DOHH2 (cell line): ENCODE measurements around the gene PALLD.
"Not testable (repeated sequence)": the region's sequence is repeated elsewhere in the genome, so short reads cannot be mapped to it uniquely, and the experiment has no call there.

Source experiments
- H3F3A ChIP-seq: fragments of 200-600 bp; sonication (generic), shearing (Covaris generic); 2 replicates; pipeline ENCODE4 v1.6.0; 2016; ENCODE audit warnings: antibody characterized with exemption, mild to moderate bottlenecking; ENCODE audit not compliant: control insufficient read depth, insufficient read depth
- H3K27ac ChIP-seq: fragments of 200-600 bp; sonication (generic); 2 replicates; pipeline ENCODE4 v1.5.1; 2014; ENCODE audit warnings: low read depth, mild to moderate bottlenecking, low read length, moderate library complexity
- H3K27me3 ChIP-seq: fragments of 200-600 bp; sonication (generic); 2 replicates; pipeline ENCODE4 v1.6.1; 2014; ENCODE audit warnings: mild to moderate bottlenecking, low read length, mixed read lengths; ENCODE audit not compliant: control insufficient read depth
- H3K36me3 ChIP-seq: fragments of 200-600 bp; sonication (generic); 2 replicates; pipeline ENCODE4 v1.6.1; 2014; ENCODE audit warnings: mild to moderate bottlenecking, low read length, moderate library complexity, mixed read lengths; ENCODE audit not compliant: control insufficient read depth
- H3K4me1 ChIP-seq: fragments of 200-600 bp; sonication (generic); 2 replicates; pipeline ENCODE4 v1.6.1; 2014; ENCODE audit warnings: mild to moderate bottlenecking, low read length, mixed read lengths; ENCODE audit not compliant: control insufficient read depth
- H3K4me2 ChIP-seq: fragments of 200-600 bp; sonication (generic); 2 replicates; pipeline ENCODE4 v1.6.0; 2014; ENCODE audit warnings: mild to moderate bottlenecking, low read length, moderate library complexity
- H3K4me3 ChIP-seq: fragments of 200-600 bp; sonication (generic); 2 replicates; pipeline ENCODE4 v1.5.1; 2014; ENCODE audit warnings: mild to moderate bottlenecking, low read length, mixed read lengths
- H3K79me2 ChIP-seq: fragments of 200-600 bp; sonication (generic); 2 replicates; pipeline ENCODE4 v1.6.1; 2014; ENCODE audit warnings: mild to moderate bottlenecking, low read length, mixed read lengths; ENCODE audit not compliant: control insufficient read depth
- H3K9me2 ChIP-seq: fragments of 200-600 bp; sonication (generic); replicated peaks from 2 replicates; pipeline ENCODE4 v1.6.1; 2014; ENCODE audit warnings: mild to moderate bottlenecking, low read length, mixed read lengths; ENCODE audit not compliant: control insufficient read depth
- H3K9me3 ChIP-seq: fragments of 200-600 bp; sonication (generic); 2 replicates; pipeline ENCODE4 v1.6.1; 2014; ENCODE audit warnings: antibody characterized with exemption, low read length, mixed read lengths; ENCODE audit not compliant: control insufficient read depth, insufficient read depth
- H4K20me1 ChIP-seq: fragments of 200-600 bp; sonication (generic); 2 replicates; pipeline ENCODE4 v1.6.0; 2014; ENCODE audit warnings: low read depth, mild to moderate bottlenecking, antibody characterized with exemption, low read length, moderate library complexity; ENCODE audit not compliant: control insufficient read depth, insufficient read depth
- CTCF ChIP-seq: fragments of 200-600 bp; sonication (generic); IDR thresholded peaks from one replicate; pipeline ENCODE4 v1.5.1; 2014; ENCODE audit warnings: antibody characterized with exemption, mild to moderate bottlenecking, low read depth, low read length; ENCODE audit not compliant: poor library complexity, severe bottlenecking
- EZH2phosphoT487 ChIP-seq: fragments of 200-600 bp; sonication (generic); IDR thresholded peaks from 2 replicates; pipeline ENCODE4 v1.6.1; 2017; ENCODE audit warnings: borderline replicate concordance, mild to moderate bottlenecking, antibody characterized with exemption, low read length, moderate library complexity, mixed read lengths

The PALLD gene

DNA sequence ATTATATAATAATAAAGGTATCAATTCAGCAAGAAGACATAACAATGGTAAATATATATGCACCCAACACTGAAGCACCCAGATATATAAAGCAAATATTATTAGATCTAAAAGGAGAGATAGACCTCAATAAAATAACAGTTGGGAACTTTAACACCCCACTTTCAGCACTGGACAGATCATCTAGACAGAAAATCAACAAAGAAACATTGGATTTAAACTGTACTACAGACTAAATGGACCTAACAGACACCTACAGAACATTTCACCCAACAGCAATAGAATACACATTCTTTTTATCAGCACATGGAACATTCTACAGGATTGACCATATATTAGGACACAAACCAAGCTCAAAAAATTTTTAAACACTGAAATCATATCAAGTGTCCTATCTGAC lies 436.6 kb downstream of the PALLD start:
- Histone ChIP-seq H3K27ac (no peak overlapping the region), H3K27me3 (no peaks in the 10 kb centered on the region), H3K9me3 (peaks cover 7% of the 10 kb centered on the region; the same call in 1 of the 2 replicates), H3K36me3 (no peaks in the 10 kb centered on the region), H3K9me2 (no peaks in the 10 kb centered on the region), H3K79me2 (no peaks in the 10 kb centered on the region), H3F3A (no peaks in the 10 kb centered on the region), H4K20me1 (no peaks in the 10 kb centered on the region), H3K4me2 (no peak overlapping the region), H3K4me1 (no peaks in the 10 kb centered on the region), H3K4me3 (no peak overlapping the region)
- TF ChIP-seq CTCF, result no peak
- no peak for TF ChIP-seq EZH2phosphoT487

- H3F3A ChIP-seq, H3K9me3 ChIP-seq, H3K27me3 ChIP-seq, H3K4me3 ChIP-seq, H4K20me1 ChIP-seq, H3K4me2 ChIP-seq, H3K4me1 ChIP-seq, H3K36me3 ChIP-seq, H3K27ac ChIP-seq, H3K79me2 ChIP-seq, H3K9me2 ChIP-seq: not testable (repeated sequence)
Measured at GRCh38 chr4:168937473-168937872, 440.6 kb downstream of the PALLD start.

DNA sequence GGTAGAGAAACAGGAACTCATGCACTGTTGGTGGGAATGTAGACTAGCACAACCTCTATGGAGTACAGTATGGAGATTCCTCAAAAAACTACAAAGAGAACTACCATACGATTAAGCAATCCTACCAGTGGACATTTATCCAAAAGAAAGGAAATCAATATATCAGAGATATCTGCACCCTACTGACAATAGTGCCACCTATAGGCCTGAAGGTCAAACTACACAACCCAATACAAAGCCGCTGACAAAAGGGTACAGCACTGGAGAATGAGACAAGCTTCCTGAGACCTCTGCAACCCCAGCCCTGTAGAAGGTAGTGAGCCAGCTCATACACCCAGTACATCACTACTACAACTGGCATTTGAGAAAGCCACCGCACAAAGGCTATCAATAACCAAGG lies 446.1 kb downstream of the PALLD start:
- no peaks in the 10 kb centered on the region for H3F3A ChIP-seq
- TF ChIP-seq CTCF (peak; percentile 73), EZH2phosphoT487 (no peak)
- no peak overlapping the region for H3K4me3 ChIP-seq
- no peaks in the 10 kb centered on the region for H3K4me1 ChIP-seq
- H3K79me2 ChIP-seq, result no peaks in the 10 kb centered on the region
- no peak overlapping the region for H3K4me2 ChIP-seq
- H3K9me2 ChIP-seq, result no peaks in the 10 kb centered on the region
- no peak overlapping the region for H3K27ac ChIP-seq
- H3K27me3 ChIP-seq, result no peaks in the 10 kb centered on the region
- H3K9me3 ChIP-seq, result no peaks in the 10 kb centered on the region
- H3K36me3 ChIP-seq, result no peaks in the 10 kb centered on the region
- no peaks in the 10 kb centered on the region for H4K20me1 ChIP-seq

DNA sequence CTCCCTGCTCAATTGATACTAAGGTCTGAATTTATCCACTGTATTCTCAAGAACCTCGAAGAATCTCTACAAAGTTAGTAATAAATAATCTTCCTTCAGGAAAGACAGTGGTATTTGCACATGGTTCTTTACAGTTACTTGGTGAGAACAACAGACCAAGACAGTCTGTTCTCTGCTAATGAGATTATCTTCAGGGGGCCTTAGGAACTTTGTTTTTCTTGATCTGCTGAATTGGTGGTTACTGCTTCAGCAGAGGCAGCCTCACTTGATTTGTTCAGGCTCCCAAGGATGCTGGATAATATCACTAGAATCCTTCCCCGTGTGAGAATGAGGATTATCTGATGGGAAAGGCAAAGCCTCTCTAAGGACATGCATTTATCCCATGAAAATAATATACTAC lies 448.4 kb downstream of the PALLD start:
- no peaks in the 10 kb centered on the region for H3K27me3 ChIP-seq
- H3K9me3 ChIP-seq, result no peaks in the 10 kb centered on the region
- no peaks in the 10 kb centered on the region for H3K36me3 ChIP-seq
- H3K9me2 ChIP-seq, result no peaks in the 10 kb centered on the region
- no peaks in the 10 kb centered on the region for H4K20me1 ChIP-seq
- H3K27ac ChIP-seq, result no peak overlapping the region
- H3F3A ChIP-seq, result no peaks in the 10 kb centered on the region
- no peaks in the 10 kb centered on the region for H3K4me1 ChIP-seq
- no peak overlapping the region for H3K4me2 ChIP-seq
- TF ChIP-seq EZH2phosphoT487 (no peak), CTCF (no peak)
- no peaks in the 10 kb centered on the region for H3K79me2 ChIP-seq
- H3K4me3 ChIP-seq, result no peak overlapping the region

- not testable (repeated sequence) for H3K4me2 ChIP-seq, H3K36me3 ChIP-seq, H3K4me3 ChIP-seq, H3K27me3 ChIP-seq, H4K20me1 ChIP-seq, H3K9me3 ChIP-seq, H3K79me2 ChIP-seq, H3F3A ChIP-seq, H3K9me2 ChIP-seq, H3K4me1 ChIP-seq, H3K27ac ChIP-seq
Measured at GRCh38 chr4:168952821-168953246, 456.0 kb downstream of the PALLD start.
